ENCODE results near the gene MPP3. TPM values are rescaled to one million over a fixed set of nuclear protein-coding genes. Genes with fewer than 3 reads are reported as not detected.

Gene MPP3
- total RNA-seq, 1 experiment from 2014 or later = 11.3 TPM

- H3K36me3 Mint-ChIP-seq = 0 out of 2 replicates have a peak, but pooled peaks cover 2% of the 10 kb centered on the region
Observed at GRCh38 chr17:43881181-43881580, 48.2 kb upstream of the MPP3 start.

GRCh38 chr17:43880420-43880991 lies 47.6 kb upstream of the MPP3 start:
- ChIA-PET POLR2A (no interaction called here), CTCF (interaction anchor here (0.7 to 5.4 kb wide), 28 partner anchors 8 to 306 kb away, joined by 3 to 49 read pairs (median 4); partner anchors contain the start of genes CD300LG, MPP2, NAGS and TMUB2)
- no peak overlapping the region for H3K27ac Mint-ChIP-seq
- H3K4me3 Mint-ChIP-seq = no peak overlapping the region
- H3K27me3 Mint-ChIP-seq (ENCODE audit: low read depth) = no peaks in the 10 kb centered on the region
- peaks cover 14% of the 10 kb centered on the region for H3K4me1 Mint-ChIP-seq
- H3K9me3 Mint-ChIP-seq = no peaks in the 10 kb centered on the region
- peak; percentile 40 for ATAC-seq
- 0 out of 2 replicates have a peak, but pooled peaks cover 2% of the 10 kb centered on the region for H3K36me3 Mint-ChIP-seq
- TF ChIP-seq ZNF512 (CRISPR knock-in tag; IDR thresholded peaks at IDR 0.05; ENCODE audit: borderline replicate concordance) = no peak
- peak; percentile 91 for TF ChIP-seq CTCF (IDR thresholded peaks at IDR 0.05)
- DNase-seq (ENCODE audit: low spot score) = peak; percentile 79

More at GRCh38 chr17:43881181-43881580, 48.2 kb upstream of the MPP3 start:
- Mint-ChIP-seq H3K4me1 (peaks cover 14% of the 10 kb centered on the region), H3K27me3 (ENCODE audit: low read depth) (no peaks in the 10 kb centered on the region), H3K4me3 (no peak overlapping the region), H3K9me3 (no peaks in the 10 kb centered on the region), H3K27ac (no peak overlapping the region)
- CTCF ChIA-PET = interaction anchor here (0.7 to 5.4 kb wide), 23 partner anchors 7 to 126 kb away, joined by 3 to 49 read pairs (median 4); partner anchors contain the start of genes CD300LG, MPP2 and NAGS
- DNase-seq (ENCODE audit: low spot score) = no peak
- ATAC-seq = no peak
- TF ChIP-seq ZNF232 (CRISPR knock-in tag; IDR thresholded peaks at IDR 0.05) (no peak), ZNF263 (CRISPR knock-in tag; IDR thresholded peaks at IDR 0.05; ENCODE audit: low read depth) (no peak), TEAD4 (CRISPR knock-in tag; IDR thresholded peaks at IDR 0.05) (no peak), ZNF416 (CRISPR knock-in tag; IDR thresholded peaks at IDR 0.05) (no peak), RORB (CRISPR knock-in tag; IDR thresholded peaks at IDR 0.05) (no peak), ZNF281 (CRISPR knock-in tag; IDR thresholded peaks at IDR 0.05) (no peak), SOX15 (CRISPR knock-in tag; IDR thresholded peaks at IDR 0.05) (no peak), ZNF121 (CRISPR knock-in tag; IDR thresholded peaks at IDR 0.05) (no peak), CDX4 (CRISPR knock-in tag; IDR thresholded peaks at IDR 0.05; ENCODE audit: borderline replicate concordance) (no peak), PREB (CRISPR knock-in tag; IDR thresholded peaks at IDR 0.05; ENCODE audit: borderline replicate concordance) (no peak), ATF3 (CRISPR knock-in tag; conservative IDR thresholded peaks at IDR 0.05) (no peak), NFE2L1 (CRISPR knock-in tag; IDR thresholded peaks at IDR 0.05) (no peak), ZNF512 (CRISPR knock-in tag; IDR thresholded peaks at IDR 0.05; ENCODE audit: borderline replicate concordance) (no peak), HMGA2 (CRISPR knock-in tag; IDR thresholded peaks at IDR 0.05) (no peak)
- POLR2A ChIA-PET = no interaction called here
